ENCODE measurements around the gene BLMH.

Gene BLMH

GRCh38 chr17:30323262-30323894, 31.6 kb upstream of the BLMH start:
- TF ChIP-seq L3MBTL2 (conservative IDR thresholded peaks at IDR 0.05) = no peak
- no peak for TF ChIP-seq FOXA1 (IDR thresholded peaks at IDR 0.05)
- no peak for TF ChIP-seq SUZ12 (IDR thresholded peaks at IDR 0.05)
- TF ChIP-seq FOXM1 (IDR thresholded peaks at IDR 0.05; ENCODE audit: borderline replicate concordance) = no peak
- TF ChIP-seq CTBP1 (IDR thresholded peaks at IDR 0.05; ENCODE audit: borderline replicate concordance) = no peak
- no peak for TF ChIP-seq HDGF (IDR thresholded peaks at IDR 0.05; ENCODE audit: borderline replicate concordance)
- TF ChIP-seq NFRKB (IDR thresholded peaks at IDR 0.05) = no peak
- no peak for TF ChIP-seq LEF1 (IDR thresholded peaks at IDR 0.05; ENCODE audit: borderline replicate concordance)
- no peak for TF ChIP-seq BHLHE40 (IDR thresholded peaks at IDR 0.05; ENCODE audit: borderline replicate concordance)
- TF ChIP-seq ZNF384 (IDR thresholded peaks at IDR 0.05) = no peak
- TF ChIP-seq ARNT (IDR thresholded peaks at IDR 0.05) = no peak
- CTCF ChIA-PET = no interaction called here
- DNase-seq (ENCODE audit: extremely low spot score) = no peak
- POLR2A ChIA-PET = interaction anchor here (0.7 to 0.9 kb wide), 2 partner anchors 17 to 154 kb away, joined by 3 read pairs; partner anchors contain the start of gene GOSR1

DNA sequence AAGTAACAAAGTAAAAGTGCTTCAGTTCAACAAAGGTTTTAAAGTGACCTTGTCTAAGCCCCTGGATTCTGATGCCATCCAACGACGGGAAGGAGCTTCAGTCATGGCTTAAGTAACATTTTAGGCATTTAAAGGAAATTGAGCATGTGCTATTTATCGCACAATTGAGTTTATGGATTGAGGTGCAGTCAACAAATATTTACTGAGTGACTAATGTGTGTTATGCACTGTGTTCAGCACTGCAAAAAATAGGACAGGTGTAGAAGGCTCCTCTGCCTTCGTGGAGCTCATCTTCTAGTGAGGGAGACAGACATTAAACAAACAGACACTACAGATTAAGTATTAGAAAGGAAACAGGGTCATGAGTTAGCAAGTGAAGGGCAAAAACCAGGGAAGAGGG, 29.6 kb upstream of the BLMH start:
- ChIA-PET CTCF (interaction anchor here (1.6 kb wide), 1 partner anchor 15 kb away, joined by 3 read pairs; no protein-coding TSS in a partner anchor), POLR2A (no interaction called here)
- TF ChIP-seq FOXK2 (IDR thresholded peaks at IDR 0.05) (no peak), FOXA1 (IDR thresholded peaks at IDR 0.05) (no peak), HDGF (IDR thresholded peaks at IDR 0.05; ENCODE audit: borderline replicate concordance) (no peak), FOXM1 (IDR thresholded peaks at IDR 0.05; ENCODE audit: borderline replicate concordance) (no peak), TARDBP (IDR thresholded peaks at IDR 0.05) (no peak), ZNF384 (IDR thresholded peaks at IDR 0.05) (no peak), CTBP1 (IDR thresholded peaks at IDR 0.05; ENCODE audit: borderline replicate concordance) (no peak), ARNT (IDR thresholded peaks at IDR 0.05) (no peak), BHLHE40 (IDR thresholded peaks at IDR 0.05; ENCODE audit: borderline replicate concordance) (no peak), L3MBTL2 (conservative IDR thresholded peaks at IDR 0.05) (no peak), ELF4 (IDR thresholded peaks at IDR 0.05) (no peak), PKNOX1 (IDR thresholded peaks at IDR 0.05) (no peak), LEF1 (IDR thresholded peaks at IDR 0.05; ENCODE audit: borderline replicate concordance) (no peak)
- DNase-seq (ENCODE audit: extremely low spot score) = no peak

DNA sequence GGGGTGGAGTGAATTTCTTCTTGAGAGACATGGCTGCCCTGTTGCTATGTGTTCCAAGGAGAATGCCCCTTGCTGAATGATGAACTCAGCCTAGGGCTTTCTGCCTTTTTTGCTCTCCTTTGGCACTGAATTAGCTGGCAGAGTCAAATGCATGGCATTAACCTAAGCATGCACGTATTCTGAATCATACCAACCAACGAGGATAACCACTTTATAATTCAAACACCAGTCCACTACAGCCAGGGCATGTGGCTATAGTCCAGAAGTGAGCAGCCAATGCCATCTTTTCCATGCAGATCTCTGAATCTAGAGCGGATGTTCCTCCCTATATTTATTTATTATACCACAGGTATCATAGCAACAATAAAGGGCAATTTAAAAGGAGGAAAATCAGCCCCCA, 26.4 kb upstream of the BLMH start:
- ChIA-PET POLR2A (no interaction called here), CTCF (no interaction called here)
- no peak for DNase-seq (ENCODE audit: extremely low spot score)
- no peak for TF ChIP-seq SP1 (IDR thresholded peaks at IDR 0.05)
- no peak for TF ChIP-seq CTBP1 (IDR thresholded peaks at IDR 0.05; ENCODE audit: borderline replicate concordance)
- no peak for TF ChIP-seq FOXM1 (IDR thresholded peaks at IDR 0.05; ENCODE audit: borderline replicate concordance)
- TF ChIP-seq LEF1 (IDR thresholded peaks at IDR 0.05; ENCODE audit: borderline replicate concordance) = no peak
- TF ChIP-seq SUZ12 (IDR thresholded peaks at IDR 0.05) = no peak
- no peak for TF ChIP-seq ELF4 (IDR thresholded peaks at IDR 0.05)
- TF ChIP-seq L3MBTL2 (conservative IDR thresholded peaks at IDR 0.05) = no peak
- no peak for TF ChIP-seq ZNF384 (IDR thresholded peaks at IDR 0.05)
- no peak for TF ChIP-seq HDGF (IDR thresholded peaks at IDR 0.05; ENCODE audit: borderline replicate concordance)
- no peak for TF ChIP-seq FOXA1 (IDR thresholded peaks at IDR 0.05)
- TF ChIP-seq BHLHE40 (IDR thresholded peaks at IDR 0.05; ENCODE audit: borderline replicate concordance) = no peak
- TF ChIP-seq NFRKB (IDR thresholded peaks at IDR 0.05) = no peak
- no peak for TF ChIP-seq TARDBP (IDR thresholded peaks at IDR 0.05)
- no peak for TF ChIP-seq ARNT (IDR thresholded peaks at IDR 0.05)
- no peak for TF ChIP-seq FOXK2 (IDR thresholded peaks at IDR 0.05)
- TF ChIP-seq PKNOX1 (IDR thresholded peaks at IDR 0.05) = no peak

- DNase-seq (ENCODE audit: extremely low spot score) = no peak
- ChIA-PET POLR2A (no interaction called here), CTCF (interaction anchor here (0.6 to 0.7 kb wide), 2 partner anchors 17 to 584 kb away, joined by 4 read pairs; no protein-coding TSS in a partner anchor)
- TF ChIP-seq FOXA1 (IDR thresholded peaks at IDR 0.05) (no peak), L3MBTL2 (conservative IDR thresholded peaks at IDR 0.05) (no peak), SUZ12 (IDR thresholded peaks at IDR 0.05) (no peak), SP1 (IDR thresholded peaks at IDR 0.05) (no peak), NFRKB (IDR thresholded peaks at IDR 0.05) (no peak), CTBP1 (IDR thresholded peaks at IDR 0.05; ENCODE audit: borderline replicate concordance) (no peak), ARNT (IDR thresholded peaks at IDR 0.05) (no peak), FOXM1 (IDR thresholded peaks at IDR 0.05; ENCODE audit: borderline replicate concordance) (no peak), HDGF (IDR thresholded peaks at IDR 0.05; ENCODE audit: borderline replicate concordance) (no peak), FOXK2 (IDR thresholded peaks at IDR 0.05) (no peak), ELF4 (IDR thresholded peaks at IDR 0.05) (no peak), LEF1 (IDR thresholded peaks at IDR 0.05; ENCODE audit: borderline replicate concordance) (no peak)
These were observed 25.0 kb upstream of the BLMH start for GRCh38 chr17:30316736-30317135.

GRCh38 chr17:30315106-30315505, 23.4 kb upstream of the BLMH start:
- DNase-seq (ENCODE audit: extremely low spot score) = no peak
- ChIA-PET POLR2A (interaction anchor here (0.6 kb wide), 1 partner anchor 24 kb away, joined by 3 read pairs; the partner anchor contains the start of gene BLMH), CTCF (interaction anchor here (1.6 kb wide), 1 partner anchor 21 kb away, joined by 5 read pairs; no protein-coding TSS in a partner anchor)
- TF ChIP-seq L3MBTL2 (conservative IDR thresholded peaks at IDR 0.05) (no peak), CTBP1 (IDR thresholded peaks at IDR 0.05; ENCODE audit: borderline replicate concordance) (no peak), FOXK2 (IDR thresholded peaks at IDR 0.05) (no peak), NFRKB (IDR thresholded peaks at IDR 0.05) (no peak), HDGF (IDR thresholded peaks at IDR 0.05; ENCODE audit: borderline replicate concordance) (no peak), SUZ12 (IDR thresholded peaks at IDR 0.05) (no peak), SP1 (IDR thresholded peaks at IDR 0.05) (no peak), PKNOX1 (IDR thresholded peaks at IDR 0.05) (no peak), TARDBP (IDR thresholded peaks at IDR 0.05) (no peak), ELF4 (IDR thresholded peaks at IDR 0.05) (no peak), BHLHE40 (IDR thresholded peaks at IDR 0.05; ENCODE audit: borderline replicate concordance) (no peak)
